DOHH2 (cell line): ENCODE data around the gene PTGDR2.

Experiments used
- CTCF ChIP-seq: fragments of 200-600 bp; sonication (generic); IDR thresholded peaks from one replicate; pipeline ENCODE4 v1.5.1; 2014; ENCODE audit warnings: antibody characterized with exemption, mild to moderate bottlenecking, low read depth, low read length; ENCODE audit not compliant: poor library complexity, severe bottlenecking
- EZH2phosphoT487 ChIP-seq: fragments of 200-600 bp; sonication (generic); IDR thresholded peaks from 2 replicates; pipeline ENCODE4 v1.6.1; 2017; ENCODE audit warnings: borderline replicate concordance, mild to moderate bottlenecking, antibody characterized with exemption, low read length, moderate library complexity, mixed read lengths

- TF ChIP-seq EZH2phosphoT487 (no peak), CTCF (no peak)
Observed at GRCh38 chr11:60845338-60845737, 10.4 kb downstream of the PTGDR2 start.
